Suprapubic skin (tissue), 4 donors: Measurements from ENCODE around the gene TMEM254.

ENCODE experiments used
- EP300 ChIP-seq: sonication (generic); formaldehyde crosslinking; IDR thresholded peaks from one replicate; pipeline ENCODE4 v1.6.1; 2017; ENCODE audit warnings: antibody characterized with exemption
- POLR2A ChIP-seq, 2 donors: fragments of 450-650 bp; IDR thresholded peaks; one replicate each; pipeline ENCODE4 v1.6.1; 2017; ENCODE audit warnings: antibody characterized with exemption in 2 of 2, mild to moderate bottlenecking in 2 of 2, moderate library complexity in 2 of 2
- POLR2AphosphoS5 ChIP-seq, 3 donors: sonication (generic); formaldehyde crosslinking; IDR thresholded peaks; one replicate each; pipeline ENCODE4 v1.6.1; 2017; ENCODE audit warnings: antibody characterized with exemption in 3 of 3
- TF ChIP-seq, protein P1 (sequence below), 2 donors: fragments of 200-600 bp in 1 of 2; fragments of 450-650 bp in 1 of 2; sonication (generic) in 1 of 2; IDR thresholded peaks; one replicate each; pipeline ENCODE4 v1.5.1; 2016 to 2019; ENCODE audit warnings: antibody characterized with exemption in 2 of 2, mild to moderate bottlenecking in 1 of 2, moderate library complexity in 1 of 2

DNA sequence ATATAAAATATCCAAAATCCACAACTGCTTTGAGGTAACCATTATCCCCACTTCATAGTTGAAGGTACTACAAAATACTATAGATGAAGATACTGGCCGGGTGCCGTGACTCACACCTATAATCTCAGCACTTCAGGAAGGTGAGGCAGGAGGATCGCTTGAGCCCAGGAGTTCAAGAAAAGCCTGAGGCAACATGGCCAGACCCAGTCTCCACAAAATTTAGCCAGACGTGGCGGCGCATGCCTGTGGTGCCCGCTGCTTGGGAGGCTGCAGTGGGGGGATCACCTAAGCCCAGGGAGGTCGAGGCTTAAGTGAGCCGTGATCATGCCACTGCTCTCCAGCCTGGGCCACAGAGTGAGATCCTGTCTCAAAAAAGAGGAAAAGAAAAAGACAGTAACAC, 21.7 kb downstream of the TMEM254 start:
- TF ChIP-seq, protein P1, sequence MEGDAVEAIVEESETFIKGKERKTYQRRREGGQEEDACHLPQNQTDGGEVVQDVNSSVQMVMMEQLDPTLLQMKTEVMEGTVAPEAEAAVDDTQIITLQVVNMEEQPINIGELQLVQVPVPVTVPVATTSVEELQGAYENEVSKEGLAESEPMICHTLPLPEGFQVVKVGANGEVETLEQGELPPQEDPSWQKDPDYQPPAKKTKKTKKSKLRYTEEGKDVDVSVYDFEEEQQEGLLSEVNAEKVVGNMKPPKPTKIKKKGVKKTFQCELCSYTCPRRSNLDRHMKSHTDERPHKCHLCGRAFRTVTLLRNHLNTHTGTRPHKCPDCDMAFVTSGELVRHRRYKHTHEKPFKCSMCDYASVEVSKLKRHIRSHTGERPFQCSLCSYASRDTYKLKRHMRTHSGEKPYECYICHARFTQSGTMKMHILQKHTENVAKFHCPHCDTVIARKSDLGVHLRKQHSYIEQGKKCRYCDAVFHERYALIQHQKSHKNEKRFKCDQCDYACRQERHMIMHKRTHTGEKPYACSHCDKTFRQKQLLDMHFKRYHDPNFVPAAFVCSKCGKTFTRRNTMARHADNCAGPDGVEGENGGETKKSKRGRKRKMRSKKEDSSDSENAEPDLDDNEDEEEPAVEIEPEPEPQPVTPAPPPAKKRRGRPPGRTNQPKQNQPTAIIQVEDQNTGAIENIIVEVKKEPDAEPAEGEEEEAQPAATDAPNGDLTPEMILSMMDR (IDR thresholded peaks at IDR 0.05): no peak
- TF ChIP-seq POLR2A (IDR thresholded peaks at IDR 0.05) (no peak), EP300 (no peak), POLR2AphosphoS5 (IDR thresholded peaks at IDR 0.05) (no peak)
